GM23338 (cell line): ENCODE measurements around the gene SOHLH2. TPM values are rescaled to one million over a fixed set of nuclear protein-coding genes. Genes with fewer than 3 reads are reported as not detected.

Source experiments
- ATAC-seq: fragments of 200-7000 bp; cut with Tn5 transposase; 3 replicates; pipeline ENCODE4 v1.9.1; 2020
- DNase-seq: peaks from one replicate; pipeline ENCODE4 v3.0.0-alpha.2; 2015; ENCODE audit warnings: low spot score
- H2AFZ ChIP-seq: fragments of 200-600 bp; sonication (generic); 2 replicates; pipeline ENCODE4 v1.8.0; 2016; ENCODE audit warnings: antibody characterized with exemption, mild to moderate bottlenecking, moderate library complexity
- H3F3A ChIP-seq: fragments of 200-600 bp; sonication (generic); replicated peaks from 2 replicates; pipeline ENCODE4 v1.8.0; 2017; ENCODE audit warnings: antibody characterized with exemption, mixed run types, low read depth
- H3K27ac ChIP-seq: fragments of 200-600 bp; sonication (generic); 2 replicates; pipeline ENCODE4 v1.6.1; 2016; ENCODE audit warnings: low read depth
- H3K27me3 ChIP-seq: fragments of 200-600 bp; sonication (generic); 2 replicates; pipeline ENCODE4 v1.8.0; 2016; ENCODE audit warnings: mild to moderate bottlenecking, mixed run types, moderate library complexity; ENCODE audit not compliant: insufficient read depth
- H3K36me3 ChIP-seq: fragments of 200-600 bp; sonication (generic); 2 replicates; pipeline ENCODE4 v1.8.0; 2016; ENCODE audit warnings: mild to moderate bottlenecking; ENCODE audit not compliant: insufficient read depth
- H3K4me1 ChIP-seq: fragments of 200-600 bp; sonication (generic); 2 replicates; pipeline ENCODE4 v1.8.0; 2016; ENCODE audit warnings: mild to moderate bottlenecking, moderate library complexity; ENCODE audit not compliant: insufficient read depth
- H3K4me2 ChIP-seq: fragments of 200-600 bp; sonication (generic); 2 replicates; pipeline ENCODE4 v1.7.1; 2017; ENCODE audit warnings: mixed run types
- H3K4me3 ChIP-seq: fragments of 200-600 bp; sonication (generic); 2 replicates; pipeline ENCODE4 v1.6.1; 2016; ENCODE audit warnings: mixed run types
- H3K79me2 ChIP-seq: fragments of 200-600 bp; sonication (generic); replicated peaks from 2 replicates; pipeline ENCODE4 v1.8.0; 2017; ENCODE audit warnings: mild to moderate bottlenecking; ENCODE audit not compliant: insufficient read depth
- H3K9me2 ChIP-seq: fragments of 200-600 bp; sonication (generic); 2 replicates; pipeline ENCODE4 v1.8.0; 2017; ENCODE audit not compliant: insufficient read depth
- H4K20me1 ChIP-seq: fragments of 200-600 bp; sonication (generic); replicated peaks from 2 replicates; pipeline ENCODE4 v1.8.0; 2017; ENCODE audit warnings: mild to moderate bottlenecking; ENCODE audit not compliant: insufficient read depth
- H3K27ac Mint-ChIP-seq: 2 replicates; pipeline ENCODE4 v1.8.0; 2020; ENCODE audit warnings: inconsistent platforms, mild to moderate bottlenecking, moderate library complexity, mixed read lengths
- H3K27me3 Mint-ChIP-seq: 3 replicates; pipeline ENCODE4 v1.8.0; 2022; ENCODE audit warnings: low read depth, mild to moderate bottlenecking, moderate library complexity, mixed read lengths, inconsistent platforms; ENCODE audit not compliant: insufficient read depth, poor library complexity
- H3K36me3 Mint-ChIP-seq: 3 replicates; pipeline ENCODE4 v1.8.0; 2021; ENCODE audit warnings: low read depth, mild to moderate bottlenecking, inconsistent platforms, moderate library complexity, mixed read lengths
- H3K4me1 Mint-ChIP-seq: 3 replicates; pipeline ENCODE4 v1.8.0; 2020; ENCODE audit warnings: mild to moderate bottlenecking, inconsistent platforms, mixed read lengths
- H3K4me3 Mint-ChIP-seq: 3 replicates; pipeline ENCODE4 v1.8.0; 2021; ENCODE audit warnings: moderate library complexity, mild to moderate bottlenecking, inconsistent platforms, mixed read lengths
- H3K9me3 Mint-ChIP-seq: 3 replicates; pipeline ENCODE4 v1.8.0; 2020; ENCODE audit warnings: moderate library complexity, mild to moderate bottlenecking, inconsistent platforms, mixed read lengths
- CREB1 ChIP-seq: fragments of 250-450 bp; sonication (Bioruptor Pico); IDR thresholded peaks from 2 replicates; pipeline ENCODE4 v1.5.0; 2020; ENCODE audit warnings: low read depth, mild to moderate bottlenecking, moderate library complexity
- ETS1 ChIP-seq: IDR thresholded peaks from 2 replicates; pipeline ENCODE4 v1.6.1; 2016; ENCODE audit warnings: antibody characterized with exemption
- EZH2 ChIP-seq: fragments of 200-600 bp; sonication (generic); IDR thresholded peaks from one replicate; pipeline ENCODE4 v1.8.0; 2017; ENCODE audit warnings: antibody characterized with exemption, mild to moderate bottlenecking, low read depth; ENCODE audit not compliant: unreplicated experiment
- EZH2phosphoT487 ChIP-seq: fragments of 200-600 bp; sonication (generic); IDR thresholded peaks from one replicate; pipeline ENCODE4 v1.8.1; 2018; ENCODE audit warnings: antibody characterized with exemption; ENCODE audit not compliant: unreplicated experiment
- JUNB ChIP-seq: IDR thresholded peaks from one replicate; pipeline ENCODE4 v1.6.1; 2016; ENCODE audit warnings: antibody characterized with exemption; ENCODE audit not compliant: unreplicated experiment
- NANOG ChIP-seq: IDR thresholded peaks from 2 replicates; pipeline ENCODE4 v1.6.1; 2016; ENCODE audit warnings: antibody characterized with exemption, borderline replicate concordance
- POLR2AphosphoS5 ChIP-seq: IDR thresholded peaks from 2 replicates; pipeline ENCODE4 v1.6.1; 2016; ENCODE audit warnings: antibody characterized with exemption, low read depth
- REST ChIP-seq: IDR thresholded peaks from one replicate; pipeline ENCODE4 v1.6.1; 2018; ENCODE audit warnings: antibody characterized with exemption; ENCODE audit not compliant: unreplicated experiment
- STAT1 ChIP-seq: IDR thresholded peaks from one replicate; pipeline ENCODE4 v1.6.1; 2016; ENCODE audit warnings: antibody characterized with exemption; ENCODE audit not compliant: unreplicated experiment
- ZNF114 ChIP-seq: fragments of 250-450 bp; sonication (Bioruptor Pico); IDR thresholded peaks from 2 replicates; pipeline ENCODE4 v1.5.0; 2020; ENCODE audit warnings: mild to moderate bottlenecking, moderate library complexity
- ZNF331 ChIP-seq: fragments of 250-450 bp; sonication (Bioruptor Pico); IDR thresholded peaks from 2 replicates; pipeline ENCODE4 v1.5.0; 2020; ENCODE audit warnings: low read depth, mild to moderate bottlenecking, moderate library complexity
- ZNF462 ChIP-seq: fragments of 250-450 bp; sonication (Bioruptor Pico); IDR thresholded peaks from 2 replicates; pipeline ENCODE4 v1.5.0; 2020; ENCODE audit warnings: mild to moderate bottlenecking, moderate library complexity
- polyA plus RNA-seq: library from polyadenylated mRNA; unstranded; fragments of >200 nt; fragmentation: Nextera tagmentation; extraction: Ambion mirVana; gene quantifications from 2 replicates; pipeline ENCODE4 v1.2.1, GENCODE V29; 2016
- total RNA-seq: library from RNA; depleted of rRNA; stranded (reverse); fragments of >200 nt; shearing (Covaris generic); gene quantifications from 2 replicates; pipeline ENCODE4 v1.2.3, GENCODE V29; 2014
- TF ChIP-seq, protein P1 (sequence below), 2 experiments: fragments of 200-600 bp in 1 of 2; sonication (generic) in 1 of 2; conservative IDR thresholded peaks; 2 replicates each; pipeline versions ENCODE4 v1.5.1 to v1.6.1; 2016 to 2017; ENCODE audit warnings: antibody characterized with exemption in 2 of 2, low read depth in 2 of 2, mild to moderate bottlenecking in 2 of 2, moderate library complexity in 1 of 2

Gene SOHLH2
- total and polyA plus RNA-seq, 2 experiments from 2014 or later: 1.8 to 2.8 TPM

- H3K9me2 ChIP-seq: 0 out of 2 replicates have a peak, but pooled peaks cover 2% of the 10 kb centered on the region
- H3K27ac ChIP-seq: no peak overlapping the region
- Mint-ChIP-seq H3K4me1 (no peaks in the 10 kb centered on the region; the same call in 2 of the 3 replicates), H3K4me3 (no peak overlapping the region), H3K27ac (no peak overlapping the region), H3K27me3 (no peaks in the 10 kb centered on the region), H3K36me3 (peaks cover 22% of the 10 kb centered on the region), H3K9me3 (peaks cover 4% of the 10 kb centered on the region; the same call in 1 of the 3 replicates)
- no peak overlapping the region for H3K4me2 ChIP-seq
- no peaks in the 10 kb centered on the region for H3F3A ChIP-seq
- H3K4me3 ChIP-seq: no peak overlapping the region
- peaks cover 19% of the 10 kb centered on the region; the same call in 1 of the 2 replicates for H3K36me3 ChIP-seq
- TF ChIP-seq JUNB: no peak
- no peak for TF ChIP-seq POLR2AphosphoS5
- no peak for TF ChIP-seq ETS1
- no peak for TF ChIP-seq REST
- TF ChIP-seq EZH2: no peak
- no peak for TF ChIP-seq ZNF331 (CRISPR knock-in tag)
- no peak for TF ChIP-seq CREB1 (CRISPR knock-in tag)
- TF ChIP-seq ZNF114 (CRISPR knock-in tag): no peak
- no peak for TF ChIP-seq ZNF462
- TF ChIP-seq, protein P1, sequence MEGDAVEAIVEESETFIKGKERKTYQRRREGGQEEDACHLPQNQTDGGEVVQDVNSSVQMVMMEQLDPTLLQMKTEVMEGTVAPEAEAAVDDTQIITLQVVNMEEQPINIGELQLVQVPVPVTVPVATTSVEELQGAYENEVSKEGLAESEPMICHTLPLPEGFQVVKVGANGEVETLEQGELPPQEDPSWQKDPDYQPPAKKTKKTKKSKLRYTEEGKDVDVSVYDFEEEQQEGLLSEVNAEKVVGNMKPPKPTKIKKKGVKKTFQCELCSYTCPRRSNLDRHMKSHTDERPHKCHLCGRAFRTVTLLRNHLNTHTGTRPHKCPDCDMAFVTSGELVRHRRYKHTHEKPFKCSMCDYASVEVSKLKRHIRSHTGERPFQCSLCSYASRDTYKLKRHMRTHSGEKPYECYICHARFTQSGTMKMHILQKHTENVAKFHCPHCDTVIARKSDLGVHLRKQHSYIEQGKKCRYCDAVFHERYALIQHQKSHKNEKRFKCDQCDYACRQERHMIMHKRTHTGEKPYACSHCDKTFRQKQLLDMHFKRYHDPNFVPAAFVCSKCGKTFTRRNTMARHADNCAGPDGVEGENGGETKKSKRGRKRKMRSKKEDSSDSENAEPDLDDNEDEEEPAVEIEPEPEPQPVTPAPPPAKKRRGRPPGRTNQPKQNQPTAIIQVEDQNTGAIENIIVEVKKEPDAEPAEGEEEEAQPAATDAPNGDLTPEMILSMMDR (conservative IDR thresholded peaks at IDR 0.05; ENCODE audit: low read depth in 2 of 2): no peak
- no peak for TF ChIP-seq NANOG
- no peak for TF ChIP-seq EZH2phosphoT487
- TF ChIP-seq STAT1: no peak
- 0 out of 2 replicates have a peak, but pooled peaks cover 3% of the 10 kb centered on the region for H4K20me1 ChIP-seq
- no peaks in the 10 kb centered on the region for H3K27me3 ChIP-seq
- ATAC-seq (no peak), DNase-seq (no peak)
- H2AFZ ChIP-seq: no peak overlapping the region
- no peaks in the 10 kb centered on the region for H3K4me1 ChIP-seq
- no peaks in the 10 kb centered on the region for H3K79me2 ChIP-seq
Measured at GRCh38 chr13:36251017-36251416, 36.7 kb upstream of the SOHLH2 start.
